ENCODE data around the gene RBM8A.

The RBM8A gene

GRCh38 chr1:145927063-145927886 is at the start of gene RBM8A:
TSS of gene RBM8A (minus strand) at chr1:145927484. CDS start at chr1:145927426, 58 bp downstream.
- peak; percentile 97 for DNase-seq

GRCh38 chr1:145977016-145977415 is 49.7 kb upstream of the RBM8A start:
- no peak for DNase-seq

- no peak for DNase-seq
These were observed 47.9 kb upstream of the RBM8A start for GRCh38 chr1:145975216-145975615.

- no peak for DNase-seq
These were observed 47.4 kb upstream of the RBM8A start for GRCh38 chr1:145974721-145975120.

- DNase-seq, result no peak
These were observed 45.3 kb upstream of the RBM8A start for GRCh38 chr1:145972580-145972979.

GRCh38 chr1:145967288-145967687 is 40.0 kb upstream of the RBM8A start:
- DNase-seq, result no peak

- no peak for DNase-seq
These were observed 37.9 kb upstream of the RBM8A start for GRCh38 chr1:145965119-145965744.

- peak; percentile 84 for DNase-seq
These were observed 37.2 kb upstream of the RBM8A start, which contains the start of the genes ANKRD34A and POLR3GL for GRCh38 chr1:145964328-145965118. TSS of gene ANKRD34A (minus strand) at chr1:145964575. CDS start at chr1:145961759, 2,816 bp downstream. TSS of gene POLR3GL (plus strand) at chr1:145964690. CDS start at chr1:145974866, 10,176 bp downstream.

GRCh38 chr1:145963265-145964019 is 36.2 kb upstream of the RBM8A start:
- DNase-seq, result no peak

GRCh38 chr1:145962157-145963102 is 35.1 kb upstream of the RBM8A start:
- DNase-seq, result no peak

- no peak for DNase-seq
These were observed 34.3 kb upstream of the RBM8A start for GRCh38 chr1:145961425-145962156.

GRCh38 chr1:145961109-145961424 is 33.8 kb upstream of the RBM8A start:
- DNase-seq, result no peak

GRCh38 chr1:145960468-145961108 is 33.3 kb upstream of the RBM8A start:
- DNase-seq, result peak; percentile 68

- DNase-seq, result no peak
These were observed 32.7 kb upstream of the RBM8A start for GRCh38 chr1:145959957-145960467.

GRCh38 chr1:145959333-145959732 is 32.0 kb upstream of the RBM8A start:
- no peak for DNase-seq

GRCh38 chr1:145958734-145959133 is 31.4 kb upstream of the RBM8A start:
- DNase-seq, result no peak

- peak; percentile 94 for DNase-seq
These were observed 30.4 kb upstream of the RBM8A start, which contains the start of gene LIX1L for GRCh38 chr1:145957443-145958319. TSS of gene LIX1L (minus strand) at chr1:145958017. CDS start at chr1:145957927, 90 bp downstream.

- DNase-seq, result no peak
These were observed 29.6 kb upstream of the RBM8A start for GRCh38 chr1:145956781-145957442.
